GM18498 (cell line): ENCODE results near the gene DHX34.

Source experiments
- ATAC-seq: cut with Tn5 transposase; IDR thresholded peaks from one replicate; pipeline ENCODE4 v1.9.1; 2021; ENCODE audit warnings: mild to moderate bottlenecking, moderate library complexity; ENCODE audit not compliant: unreplicated experiment

Gene DHX34

GRCh38 chr19:47415953-47416642 lies 67.0 kb downstream of the DHX34 start:
- ATAC-seq: no peak

GRCh38 chr19:47416643-47416985 lies 67.5 kb downstream of the DHX34 start:
- ATAC-seq: no peak

- no peak for ATAC-seq
Observed at GRCh38 chr19:47417107-47417745, 68.1 kb downstream of the DHX34 start.

GRCh38 chr19:47417746-47418691 lies 68.9 kb downstream of the DHX34 start:
- ATAC-seq: no peak

- ATAC-seq: no peak
Observed at GRCh38 chr19:47418692-47419029, 69.5 kb downstream of the DHX34 start.

- no peak for ATAC-seq
Observed at GRCh38 chr19:47419030-47419783, 70.1 kb downstream of the DHX34 start, which contains the start of gene MEIS3. Gene MEIS3, minus strand, starts transcription at chr19:47419527. Its CDS starts 446 bp downstream, at chr19:47419081.

GRCh38 chr19:47419789-47420188 lies 70.7 kb downstream of the DHX34 start:
- no peak for ATAC-seq

- ATAC-seq: no peak
Observed at GRCh38 chr19:47421244-47421786, 72.2 kb downstream of the DHX34 start.

- no peak for ATAC-seq
Observed at GRCh38 chr19:47421844-47422395, 72.8 kb downstream of the DHX34 start.

- no peak for ATAC-seq
Observed at GRCh38 chr19:47422417-47423163, 73.5 kb downstream of the DHX34 start.

- ATAC-seq: no peak
Observed at GRCh38 chr19:47423203-47423882, 74.2 kb downstream of the DHX34 start.

- ATAC-seq: no peak
Observed at GRCh38 chr19:47427241-47428176, 78.4 kb downstream of the DHX34 start.

- no peak for ATAC-seq
Observed at GRCh38 chr19:47428177-47428894, 79.2 kb downstream of the DHX34 start.

GRCh38 chr19:47429140-47429793 lies 80.2 kb downstream of the DHX34 start:
- ATAC-seq: no peak

- ATAC-seq: no peak
Observed at GRCh38 chr19:47430041-47430802, 81.1 kb downstream of the DHX34 start.

- ATAC-seq: no peak
Observed at GRCh38 chr19:47432091-47432490, 83.0 kb downstream of the DHX34 start.
